HL-60 (cell line): ENCODE measurements around the gene FMR1.

ENCODE experiments used
- GABPA ChIP-seq: IDR thresholded peaks from 2 replicates; pipeline ENCODE4 v1.6.1; 2012; ENCODE audit warnings: low read depth
- POLR2AphosphoS5 ChIP-seq: IDR thresholded peaks from 2 replicates; pipeline ENCODE4 v1.6.1; 2012; ENCODE audit warnings: low read depth
- TF ChIP-seq, protein P1 (sequence below): IDR thresholded peaks from one replicate; pipeline ENCODE4 v1.5.1; 2011; ENCODE audit warnings: low read length, control low read depth, inconsistent platforms; ENCODE audit not compliant: insufficient read depth

DNA sequence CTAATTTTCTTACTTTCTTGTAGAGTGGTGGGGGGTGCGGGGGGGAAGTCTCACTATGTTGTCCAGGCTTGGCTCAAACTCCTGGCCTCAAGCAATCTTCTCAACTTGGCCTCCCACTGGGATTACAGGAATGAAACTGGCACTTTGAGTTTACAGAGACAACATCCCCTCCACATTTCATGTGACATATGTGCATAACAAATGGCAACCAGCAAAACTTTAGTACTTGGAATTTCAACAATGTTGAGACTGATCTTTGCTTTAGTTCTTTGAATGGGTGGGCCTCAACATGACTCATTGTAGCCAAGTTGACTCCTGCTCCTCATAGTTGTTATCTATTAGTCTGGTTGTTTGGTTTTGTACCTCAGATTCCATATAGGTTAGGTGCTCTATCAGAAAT lies 11.4 kb upstream of the FMR1 start:
- no peak for TF ChIP-seq POLR2AphosphoS5
- TF ChIP-seq, protein P1, sequence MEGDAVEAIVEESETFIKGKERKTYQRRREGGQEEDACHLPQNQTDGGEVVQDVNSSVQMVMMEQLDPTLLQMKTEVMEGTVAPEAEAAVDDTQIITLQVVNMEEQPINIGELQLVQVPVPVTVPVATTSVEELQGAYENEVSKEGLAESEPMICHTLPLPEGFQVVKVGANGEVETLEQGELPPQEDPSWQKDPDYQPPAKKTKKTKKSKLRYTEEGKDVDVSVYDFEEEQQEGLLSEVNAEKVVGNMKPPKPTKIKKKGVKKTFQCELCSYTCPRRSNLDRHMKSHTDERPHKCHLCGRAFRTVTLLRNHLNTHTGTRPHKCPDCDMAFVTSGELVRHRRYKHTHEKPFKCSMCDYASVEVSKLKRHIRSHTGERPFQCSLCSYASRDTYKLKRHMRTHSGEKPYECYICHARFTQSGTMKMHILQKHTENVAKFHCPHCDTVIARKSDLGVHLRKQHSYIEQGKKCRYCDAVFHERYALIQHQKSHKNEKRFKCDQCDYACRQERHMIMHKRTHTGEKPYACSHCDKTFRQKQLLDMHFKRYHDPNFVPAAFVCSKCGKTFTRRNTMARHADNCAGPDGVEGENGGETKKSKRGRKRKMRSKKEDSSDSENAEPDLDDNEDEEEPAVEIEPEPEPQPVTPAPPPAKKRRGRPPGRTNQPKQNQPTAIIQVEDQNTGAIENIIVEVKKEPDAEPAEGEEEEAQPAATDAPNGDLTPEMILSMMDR = no peak
- TF ChIP-seq GABPA = no peak
